DMS153 treated with DMSO at 0.1 percent for 48 hours (cell line): ENCODE measurements around the gene TXNL4B.

ENCODE experiments used
- DNase-seq: peaks from one replicate; lab custom pipeline; 2025; ENCODE audit not compliant: unreplicated experiment; lab: John Stamatoyannopoulos, UW

TXNL4B gene

DNA sequence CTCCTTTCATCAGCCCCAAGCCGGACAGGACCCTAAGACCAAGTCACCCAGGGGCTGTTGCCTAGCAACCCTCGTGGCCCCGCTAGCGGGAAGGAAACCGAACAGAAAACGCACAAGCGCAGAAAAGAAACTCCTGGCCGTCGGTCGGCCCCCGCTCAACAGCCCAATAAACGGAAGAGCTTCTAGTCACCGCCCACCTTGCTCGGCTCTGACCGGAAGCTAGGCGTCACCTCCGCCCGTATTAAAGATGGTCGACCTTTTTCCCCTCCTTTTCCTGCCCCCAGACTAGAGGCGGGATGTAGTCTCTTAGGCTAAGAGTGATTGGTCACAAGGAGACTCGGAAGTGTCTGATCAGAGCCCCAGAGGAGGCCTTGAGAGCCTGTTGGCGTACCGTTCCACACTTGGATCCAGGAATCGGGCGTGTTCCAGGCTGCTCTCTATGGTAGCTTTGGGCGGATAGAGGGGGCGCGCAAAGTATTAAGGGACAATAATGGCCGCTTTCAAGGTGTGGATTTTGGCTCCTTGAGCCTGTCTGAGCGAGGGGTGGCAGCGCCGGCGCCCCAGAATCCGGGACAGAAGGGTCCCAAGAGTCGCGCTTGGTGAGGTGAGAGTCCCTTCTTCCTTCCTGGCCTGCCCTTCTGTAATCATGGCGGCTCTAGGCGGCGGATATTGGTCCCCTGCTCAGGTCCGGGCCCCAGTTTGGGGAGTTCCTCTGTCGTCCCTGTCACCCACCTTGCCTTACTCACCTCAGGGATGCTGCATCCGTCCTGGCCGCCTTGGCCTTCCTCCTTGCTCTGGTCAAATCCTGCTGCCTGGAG is at the start of gene TXNL4B, which contains the start of gene DHX38:
Gene TXNL4B, minus strand, starts transcription at position 173 of the 818 bp plus-strand sequence. CDS start 2,871 bp downstream, outside the sequence.
Gene DHX38, plus strand, starts transcription at position 400 of the 818 bp plus-strand sequence. CDS start 2,311 bp downstream, outside the sequence.
- peak; percentile 98 for DNase-seq

DNA sequence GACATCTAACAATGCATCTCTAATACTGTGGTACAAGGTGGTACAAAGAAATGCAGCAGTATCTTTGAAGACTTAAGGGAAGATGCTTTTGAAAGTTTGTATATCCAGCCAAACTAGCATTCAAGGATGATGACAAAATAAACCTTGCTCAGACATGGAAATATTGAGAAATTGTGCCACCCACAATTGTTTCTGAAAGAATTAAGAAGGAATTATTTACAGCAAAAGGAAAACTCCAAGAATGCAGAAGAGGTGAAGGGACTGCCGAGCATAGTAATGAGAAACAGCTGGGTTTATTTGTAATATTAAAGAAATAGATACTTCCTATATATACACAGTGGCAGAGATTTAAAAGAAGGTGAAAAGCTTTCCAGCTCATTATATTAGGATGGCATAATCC is 49.1 kb upstream of the TXNL4B start:
- no peak for DNase-seq

DNA sequence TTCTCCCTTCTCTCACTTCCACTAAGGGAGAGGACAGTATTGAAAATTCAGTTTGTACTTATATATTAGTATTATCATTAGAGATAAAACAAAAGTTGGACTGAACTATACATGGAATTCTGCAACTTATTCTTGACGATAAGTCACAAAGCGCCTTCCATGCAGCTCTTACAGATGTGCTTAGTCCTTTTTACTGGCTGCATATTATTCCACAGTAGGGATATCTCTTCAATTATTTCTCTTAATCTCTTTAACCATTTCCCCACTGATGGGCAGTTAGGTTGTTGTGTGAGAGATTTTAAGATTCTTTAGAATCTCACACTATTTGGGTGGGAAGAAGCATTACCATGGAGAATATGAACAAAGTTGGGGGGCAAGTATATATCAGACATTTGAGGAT is 46.5 kb upstream of the TXNL4B start:
- no peak for DNase-seq

DNA sequence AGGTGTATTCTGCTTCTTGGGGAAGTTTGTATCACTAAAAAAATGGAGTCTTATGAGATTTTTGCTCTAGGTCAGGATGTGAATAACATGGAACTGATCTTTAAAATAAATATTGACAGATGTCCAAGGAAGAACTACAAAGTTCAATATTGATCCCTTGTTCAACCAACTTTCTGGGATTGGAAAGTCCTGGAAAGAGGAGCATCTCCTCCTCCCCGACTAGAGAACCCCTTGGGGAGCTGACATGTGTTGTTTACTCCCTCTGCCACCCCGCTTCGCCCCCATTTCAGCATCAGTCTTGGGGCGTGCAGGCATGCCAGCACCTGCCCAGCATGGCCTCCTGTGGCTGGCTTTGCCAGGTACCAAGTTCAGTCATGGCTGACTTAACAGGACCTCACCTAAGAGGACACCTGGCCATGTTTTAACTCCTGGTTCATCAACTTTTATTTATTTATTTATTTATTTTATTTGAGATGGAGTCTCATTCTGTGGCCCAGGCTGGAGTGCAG is 44.7 kb upstream of the TXNL4B start:
- no peak for DNase-seq

DNA sequence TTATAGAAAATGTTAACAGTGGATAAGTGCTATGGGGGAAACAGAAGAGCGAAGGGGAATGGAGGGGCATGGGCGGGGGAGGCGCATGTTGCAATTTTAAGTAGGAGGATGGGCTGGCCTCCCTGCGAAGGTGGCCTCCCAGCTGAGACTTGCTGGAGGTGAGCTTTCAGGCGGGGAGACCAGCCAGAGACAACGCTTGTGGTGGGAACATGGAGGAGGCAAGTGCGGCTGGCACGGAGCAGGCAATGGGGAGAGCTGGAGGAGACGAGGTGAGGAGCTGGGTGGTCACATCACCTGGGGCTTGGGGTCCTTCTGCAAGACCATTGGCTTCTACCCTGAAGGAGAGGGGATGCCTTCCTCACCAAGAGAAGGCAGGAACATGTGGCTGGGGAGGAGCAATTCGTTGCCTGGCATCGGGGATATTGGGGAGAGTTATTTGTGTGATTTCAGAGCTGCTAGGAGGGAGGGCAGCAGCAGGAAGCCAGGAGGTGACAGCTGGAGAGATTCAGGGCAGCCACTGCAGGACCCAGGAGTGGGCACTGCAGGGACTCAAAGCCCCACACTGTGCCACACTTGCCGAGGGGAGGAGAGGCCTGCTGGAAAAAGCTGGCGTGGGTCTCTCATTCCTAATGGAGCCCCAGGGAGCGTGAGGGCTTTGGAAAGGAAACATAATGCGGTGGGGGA is 44.1 kb upstream of the TXNL4B start:
- DNase-seq: no peak

DNA sequence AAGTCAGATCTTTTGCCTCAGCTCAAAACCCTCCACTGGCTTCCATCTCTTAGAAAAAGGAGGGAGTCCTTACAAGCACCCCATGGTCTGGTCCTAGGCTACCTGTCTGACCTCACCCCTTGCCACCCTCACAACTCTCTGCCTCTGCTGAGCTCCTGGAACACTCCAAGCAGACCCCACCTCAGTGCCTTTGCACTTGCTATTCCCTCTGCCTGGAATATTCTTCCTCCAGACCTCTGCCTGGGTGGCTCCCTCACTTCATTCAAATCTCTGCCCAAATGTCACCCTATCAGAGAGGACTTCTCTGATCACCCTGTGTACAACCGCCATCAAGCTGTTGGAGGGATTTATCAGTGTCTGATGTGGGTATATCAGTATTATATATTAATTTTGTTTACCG is 41.1 kb upstream of the TXNL4B start:
- no peak for DNase-seq

DNA sequence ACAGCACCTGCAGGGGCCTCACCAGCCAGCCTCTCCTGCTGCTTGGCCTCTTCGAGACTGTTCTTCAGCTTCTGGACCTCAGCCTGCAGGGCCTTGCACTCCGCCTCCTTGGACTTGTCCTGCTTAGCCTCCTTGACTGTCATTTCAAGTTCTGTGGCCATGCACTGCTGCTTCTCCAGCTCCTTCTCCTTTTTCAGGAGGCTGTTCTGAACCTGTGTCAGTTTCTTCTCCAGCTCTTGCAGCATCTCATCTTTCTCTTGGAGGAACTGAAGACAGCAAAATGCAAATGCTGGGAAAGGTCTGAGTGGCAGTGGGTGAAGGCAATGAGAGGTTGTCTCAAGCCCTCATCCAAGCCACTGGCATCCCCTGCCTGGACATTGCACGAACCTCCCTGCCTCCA is 39.3 kb upstream of the TXNL4B start:
- no peak for DNase-seq

DNA sequence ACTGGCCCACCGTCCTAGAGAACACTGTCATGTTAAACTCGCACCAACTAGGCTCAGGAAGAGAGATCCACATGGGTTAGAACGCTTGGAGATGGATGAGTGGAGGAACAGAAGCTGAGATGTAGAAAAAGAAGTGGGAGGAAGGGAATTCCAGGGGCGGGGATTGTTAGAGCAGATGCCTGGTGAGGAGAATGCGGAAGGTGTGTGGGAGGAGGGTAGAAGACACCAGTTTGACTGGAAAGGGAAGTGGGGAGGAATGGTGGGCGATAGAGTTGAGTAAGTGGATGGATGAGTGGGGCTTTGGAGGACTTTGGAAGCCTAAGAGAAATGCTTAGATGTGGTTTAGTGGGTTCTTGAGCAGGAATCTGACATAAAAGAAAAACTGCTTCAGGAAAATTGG is 37.6 kb upstream of the TXNL4B start:
- DNase-seq: no peak

DNA sequence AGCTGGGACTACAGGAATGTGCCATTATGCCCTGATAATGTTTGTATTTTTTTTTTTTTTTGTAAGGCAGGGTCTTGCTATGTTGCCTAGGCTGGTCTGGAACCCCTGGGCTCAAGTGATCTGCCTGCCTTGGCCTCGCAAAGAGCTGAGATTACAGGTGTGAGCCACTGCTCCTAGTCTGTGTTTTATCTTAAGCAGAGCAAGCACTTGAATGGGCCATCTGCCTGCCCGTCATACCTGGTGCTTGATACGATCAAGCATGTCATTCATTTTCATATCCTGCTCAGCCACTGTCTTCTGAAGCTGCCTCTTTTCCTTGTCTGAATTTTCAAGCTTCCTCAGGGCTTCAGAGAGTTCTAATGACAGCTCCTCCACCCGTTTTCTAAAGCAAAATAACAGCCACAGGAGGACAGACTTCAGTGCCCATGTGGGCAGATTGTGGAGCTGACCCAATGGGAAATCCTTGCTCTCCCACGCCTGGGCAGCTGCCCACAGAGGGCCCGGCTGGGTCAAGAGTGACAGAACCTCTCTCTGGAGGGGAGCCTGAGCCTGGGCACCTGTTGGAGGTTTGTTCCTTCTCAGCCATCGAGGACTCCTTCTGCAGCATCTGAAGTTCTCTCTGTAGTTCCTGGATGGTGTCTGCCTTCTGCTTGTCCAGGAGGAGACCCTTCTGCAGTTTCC is 36.7 kb upstream of the TXNL4B start:
- no peak for DNase-seq

DNA sequence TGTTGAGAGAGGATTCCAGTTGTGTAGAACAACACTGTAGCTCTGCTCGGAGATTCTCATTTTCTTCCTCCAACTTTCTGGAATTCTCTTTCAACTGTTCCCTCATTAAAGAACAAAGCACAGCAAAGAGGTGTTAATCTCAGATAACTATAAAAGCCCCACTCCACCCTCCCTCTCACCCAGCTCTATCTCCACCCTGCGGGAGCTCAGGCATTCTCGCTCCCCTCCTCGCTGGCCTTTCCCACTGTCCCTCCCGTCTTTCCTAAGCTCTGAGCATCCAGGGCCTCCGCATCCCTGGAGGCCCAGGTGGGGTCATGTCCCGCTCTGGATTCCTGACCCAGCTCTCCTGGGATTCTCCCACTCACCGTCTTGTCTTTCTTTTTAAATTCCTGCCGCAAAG is 35.3 kb upstream of the TXNL4B start:
- no peak for DNase-seq

DNA sequence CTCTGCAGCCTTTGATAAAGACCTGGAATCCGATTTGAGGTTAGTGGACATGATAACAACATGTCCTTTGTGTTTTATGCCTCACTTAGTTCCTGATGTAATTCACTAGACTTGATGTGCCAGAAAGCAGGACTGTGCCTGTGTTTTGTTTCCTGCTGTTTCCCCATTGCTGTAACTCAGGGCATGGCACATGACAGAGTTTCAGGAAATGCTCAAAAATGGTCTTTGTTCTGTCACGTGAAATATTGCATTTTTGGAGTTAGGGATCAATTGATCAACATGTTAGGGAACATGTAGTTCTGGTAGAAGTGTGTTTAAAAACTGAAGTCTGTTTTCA is 33.0 kb upstream of the TXNL4B start:
- DNase-seq: no peak

DNA sequence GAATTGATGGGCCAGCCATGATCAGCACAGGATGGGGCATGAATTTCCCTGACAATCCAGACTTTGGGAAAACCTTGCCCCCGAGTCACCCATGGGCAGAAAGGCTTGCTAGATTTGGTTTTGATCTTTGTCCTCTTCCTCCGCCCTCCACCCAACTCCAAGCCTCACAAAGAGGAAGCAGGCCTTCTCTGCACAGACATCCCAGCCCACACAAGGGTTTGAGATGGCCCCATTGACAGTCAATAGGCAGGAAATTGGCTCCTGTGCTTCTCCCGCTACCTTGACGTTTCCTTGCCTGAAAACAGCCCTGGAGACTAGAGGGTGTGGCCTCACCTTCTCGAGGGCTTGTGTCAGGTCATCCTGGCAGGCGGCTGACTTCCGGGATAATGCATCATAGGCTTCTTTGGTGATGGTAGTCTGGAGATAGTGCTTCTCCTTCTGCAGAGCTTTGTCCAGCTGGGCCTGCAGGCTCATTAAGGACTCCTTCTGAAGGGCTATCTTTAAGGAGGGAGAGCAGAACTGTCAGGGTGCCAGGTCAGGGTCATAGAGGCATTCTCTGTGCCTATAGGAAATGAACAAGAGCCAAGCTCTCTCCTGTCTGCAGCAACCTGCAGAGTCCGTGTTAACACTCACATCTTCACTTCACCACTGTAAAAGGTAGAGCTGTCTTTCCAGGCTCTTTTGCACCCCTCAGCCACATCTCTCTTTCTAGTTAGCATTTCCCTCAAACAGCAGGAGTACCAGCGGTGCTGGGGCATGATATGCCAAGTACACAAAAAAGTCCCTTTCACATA is 32.4 kb upstream of the TXNL4B start:
- no peak for DNase-seq

DNA sequence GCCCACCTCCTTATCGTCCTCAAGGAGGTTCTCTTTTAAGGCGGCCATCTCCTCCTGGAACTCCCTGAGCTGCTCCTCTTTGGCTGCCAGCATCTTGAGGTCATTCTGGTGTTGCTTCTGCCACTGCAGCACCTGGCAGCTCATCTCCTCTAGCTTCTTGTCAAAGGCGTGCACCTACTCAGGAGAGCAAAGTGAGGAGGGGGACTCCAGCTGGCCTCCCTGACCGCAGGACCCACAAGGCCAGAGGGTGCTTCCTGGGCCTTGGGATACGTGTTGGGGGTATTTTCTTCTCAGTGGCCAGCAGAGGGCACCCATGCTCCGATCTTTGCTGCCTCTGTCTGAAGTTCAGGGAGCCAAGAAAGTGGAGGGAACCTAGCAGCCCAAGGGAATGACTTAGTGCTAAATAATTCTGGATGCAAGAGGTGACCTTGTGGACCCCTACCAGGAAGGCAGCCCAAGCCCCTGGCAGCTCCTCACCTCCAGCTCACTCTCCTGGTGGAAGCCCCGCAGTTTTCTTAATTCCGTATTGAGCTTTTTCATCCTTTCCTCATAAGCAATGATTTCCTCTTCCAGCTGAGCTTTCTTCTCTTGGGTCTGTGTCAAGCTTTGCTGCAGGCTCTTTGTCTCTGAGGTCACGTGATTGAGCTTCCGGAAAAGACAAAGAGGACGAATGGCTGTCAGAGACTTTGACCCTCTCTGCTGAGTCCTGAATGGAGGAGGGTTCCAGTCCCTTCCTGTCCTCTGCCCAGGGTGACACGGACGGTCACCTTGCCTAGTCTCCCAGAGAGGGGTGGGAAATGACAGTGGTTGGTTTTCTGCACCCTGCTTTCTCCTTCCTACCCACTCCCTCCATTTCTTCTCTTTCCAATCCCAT is 31.6 kb upstream of the TXNL4B start:
- DNase-seq: peak; percentile 74

DNA sequence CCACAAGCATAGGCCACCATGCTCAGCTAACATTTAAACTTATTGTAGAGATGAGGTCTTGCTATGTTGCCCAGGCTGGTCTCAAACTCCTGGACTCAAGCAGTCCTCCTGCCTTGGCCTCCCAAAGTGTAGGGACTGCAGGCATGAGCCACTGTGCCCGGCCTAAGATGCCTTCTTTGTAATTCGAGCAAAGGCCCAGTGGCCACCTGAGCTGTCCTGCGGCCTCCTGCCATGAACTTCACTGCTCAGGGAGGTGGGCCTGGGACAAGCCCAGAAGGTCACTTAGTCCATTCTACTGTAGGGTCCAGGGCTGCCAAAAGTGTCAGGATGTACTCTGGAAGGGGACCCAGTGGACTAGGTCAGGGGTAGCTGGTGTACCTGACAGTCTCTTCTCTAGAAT is 30.7 kb upstream of the TXNL4B start:
- DNase-seq: no peak

DNA sequence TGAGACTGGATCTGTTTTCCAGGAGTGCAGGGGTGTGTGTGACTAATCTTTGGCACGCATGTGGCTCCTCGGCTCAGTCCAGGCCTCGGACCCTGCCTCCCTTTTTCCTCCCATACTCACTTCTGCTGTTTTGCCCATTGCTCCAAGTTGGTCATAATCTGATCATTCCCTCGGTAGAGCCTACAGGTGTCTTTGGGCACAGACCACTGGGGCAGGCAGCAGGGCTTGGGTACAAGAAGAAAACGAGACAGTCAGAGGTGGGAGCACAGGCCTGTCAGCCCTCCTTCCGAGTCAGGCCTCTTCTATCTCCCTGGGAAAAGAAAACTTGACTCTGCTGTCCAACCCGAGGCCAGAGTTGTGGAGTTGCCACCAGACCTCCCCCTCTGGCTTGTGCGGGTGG is 30.0 kb upstream of the TXNL4B start:
- DNase-seq: no peak

DNA sequence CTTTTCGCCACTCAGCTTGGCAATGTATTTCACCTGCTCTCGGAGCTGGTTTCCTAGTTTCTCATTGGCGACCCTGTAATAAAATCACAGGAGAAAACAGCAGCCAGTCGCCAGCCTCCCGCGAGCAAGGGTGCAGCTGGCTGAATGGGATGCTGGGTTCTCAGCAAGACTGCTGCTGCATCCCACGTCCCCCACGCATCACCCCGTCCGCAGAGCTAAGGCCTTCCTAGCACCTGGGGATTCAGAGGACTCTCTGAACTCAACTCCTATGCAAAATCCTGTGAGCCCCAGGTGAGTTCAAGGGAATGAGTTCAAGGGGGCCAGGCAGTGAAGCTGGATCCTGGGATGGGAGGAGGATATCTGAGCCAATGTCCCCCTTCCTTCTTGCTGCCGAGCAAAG is 29.5 kb upstream of the TXNL4B start:
- no peak for DNase-seq

DNA sequence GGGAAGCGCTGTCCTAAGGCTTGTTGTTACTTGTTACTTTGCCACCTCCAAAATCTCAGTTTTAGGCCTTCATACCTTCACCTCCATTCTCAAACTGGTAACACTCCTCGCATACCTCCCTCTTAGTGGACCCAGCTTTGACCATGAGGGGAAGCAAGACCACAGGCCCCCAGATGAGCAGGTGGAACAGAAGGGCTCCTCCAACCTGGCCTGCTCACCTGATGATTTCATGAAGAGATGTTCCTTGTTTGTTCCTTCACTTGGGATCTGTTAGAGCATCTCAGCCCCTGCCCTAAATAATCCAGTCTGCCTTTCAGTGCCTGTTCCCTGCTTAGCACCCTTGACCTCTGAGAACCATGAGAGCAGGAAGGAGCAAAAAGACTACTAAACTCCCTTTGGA is 28.9 kb upstream of the TXNL4B start:
- DNase-seq: no peak

DNA sequence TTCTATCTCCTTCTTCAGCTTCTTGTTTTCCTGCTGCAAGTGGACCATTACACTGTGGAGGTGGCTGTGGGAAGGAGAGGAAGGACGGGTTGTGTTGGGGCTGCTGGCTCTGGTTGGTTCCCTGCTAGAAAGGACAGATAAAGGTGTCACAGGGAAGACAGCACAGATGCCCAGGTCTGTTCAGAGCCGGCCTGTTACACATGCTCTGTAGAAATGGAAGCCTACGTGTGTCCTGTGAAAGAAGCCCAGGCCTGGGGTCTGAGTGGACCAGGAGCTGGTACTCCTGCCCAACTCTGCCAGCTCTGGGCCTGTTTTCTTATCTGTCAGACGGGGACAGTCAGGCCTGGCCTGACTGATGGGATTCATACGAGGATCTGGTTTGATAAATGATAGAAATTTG is 26.6 kb upstream of the TXNL4B start:
- DNase-seq: no peak

DNA sequence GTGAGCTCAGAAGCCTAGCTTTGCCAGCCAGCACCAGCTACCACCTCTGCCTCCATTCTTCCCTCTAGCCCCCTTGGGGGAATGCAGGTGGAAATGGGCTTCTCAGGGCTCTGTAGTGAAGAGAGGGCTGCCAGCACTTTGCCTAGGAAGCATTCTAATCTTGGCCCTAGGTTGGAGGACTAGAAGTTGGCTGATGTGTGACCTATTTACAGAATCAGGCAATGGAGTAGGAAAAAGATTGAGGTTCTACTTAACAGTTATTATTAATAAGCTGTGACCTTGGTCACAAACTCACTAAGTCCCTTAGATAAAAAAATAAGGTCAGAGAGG is 20.2 kb upstream of the TXNL4B start:
- DNase-seq: no peak

DNA sequence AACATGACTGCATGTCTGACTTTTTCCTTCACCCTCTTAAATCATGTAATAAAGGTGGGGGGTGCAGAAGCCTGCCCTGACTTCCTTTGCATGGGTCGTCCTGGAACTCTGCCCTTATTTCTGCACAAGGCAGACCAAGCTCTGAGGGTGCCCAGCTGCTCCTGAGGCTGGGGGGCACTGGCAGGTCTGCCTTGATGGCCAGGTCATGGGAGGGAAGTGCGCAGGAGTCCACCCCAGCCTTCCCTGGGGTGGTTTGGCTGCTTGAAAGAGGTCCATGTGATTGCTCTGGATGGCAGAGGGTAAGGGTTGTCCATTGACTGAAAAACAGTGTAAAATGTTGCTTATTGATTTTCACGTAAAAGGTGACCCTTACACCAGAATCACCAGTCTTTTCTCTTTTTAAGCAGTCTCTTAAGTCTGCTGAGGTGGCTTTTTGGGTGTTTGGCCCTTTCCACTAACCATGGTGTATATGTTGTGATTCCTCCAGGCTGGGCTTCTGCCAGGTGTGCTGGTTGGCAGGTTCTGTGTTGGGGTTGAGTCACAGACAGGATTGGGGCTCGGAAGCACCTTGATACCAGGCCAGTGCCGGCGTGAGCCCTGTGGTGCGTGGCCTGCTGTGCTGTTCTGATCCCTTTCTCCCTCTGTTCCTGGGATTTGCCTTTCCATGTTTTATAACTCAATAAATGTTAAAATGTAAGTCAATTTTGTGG is 19.6 kb upstream of the TXNL4B start:
- no peak for DNase-seq
